Airway epithelial cell (primary cell): ENCODE measurements around the gene CRPPA. TPM values are rescaled to one million over a fixed set of nuclear protein-coding genes. Genes with fewer than 3 reads are reported as not detected.

Source experiments
- total RNA-seq: library from RNA; depleted of rRNA; stranded (reverse); fragments of >200 nt; gene quantifications from 2 replicates; pipeline ENCODE4 v1.2.3, GENCODE V29; 2015

Gene CRPPA
- 0.33 and 0.85 TPM in 2 replicates for total RNA-seq

DNA sequence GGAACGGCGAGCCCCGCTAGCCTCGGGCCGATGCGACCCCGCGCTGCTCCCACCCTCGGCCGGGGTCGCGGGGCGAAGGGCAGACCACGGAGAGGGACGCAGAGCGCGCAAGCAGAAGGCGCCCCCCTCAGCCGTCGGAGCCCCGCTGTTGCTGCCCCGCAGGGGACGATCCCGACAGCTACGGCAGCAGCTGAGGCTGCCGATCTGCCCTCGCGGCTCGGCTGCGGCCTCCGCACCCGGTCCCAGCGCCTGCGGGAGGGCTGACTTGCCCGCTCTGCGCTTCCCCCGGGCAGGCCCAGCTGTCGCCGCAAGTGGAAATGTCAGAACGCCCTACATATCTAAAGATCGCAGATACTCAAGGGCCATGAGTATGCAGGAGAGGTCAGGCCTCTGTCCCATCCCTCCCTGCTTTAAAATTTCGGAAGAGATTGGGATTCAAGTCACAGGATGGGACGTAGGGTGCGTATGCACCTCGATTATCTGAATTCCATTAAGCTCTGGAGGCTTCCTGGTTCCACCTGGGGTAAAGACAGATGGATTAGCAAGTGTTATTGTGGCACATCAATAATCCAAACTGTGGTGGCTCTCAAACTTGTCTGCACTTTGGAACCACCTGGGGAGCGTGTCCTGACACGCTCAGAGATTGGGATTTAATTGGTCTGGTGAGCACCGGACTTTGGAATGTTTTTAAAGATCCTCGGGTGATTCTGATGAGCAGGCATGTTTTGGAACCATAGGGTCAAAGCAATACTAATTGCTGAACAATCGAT lies at the start of gene CRPPA:
Gene CRPPA (minus strand): TSS at position 206 of the 770 bp plus-strand sequence. CDS start 216 bp downstream, outside the sequence.

DNA sequence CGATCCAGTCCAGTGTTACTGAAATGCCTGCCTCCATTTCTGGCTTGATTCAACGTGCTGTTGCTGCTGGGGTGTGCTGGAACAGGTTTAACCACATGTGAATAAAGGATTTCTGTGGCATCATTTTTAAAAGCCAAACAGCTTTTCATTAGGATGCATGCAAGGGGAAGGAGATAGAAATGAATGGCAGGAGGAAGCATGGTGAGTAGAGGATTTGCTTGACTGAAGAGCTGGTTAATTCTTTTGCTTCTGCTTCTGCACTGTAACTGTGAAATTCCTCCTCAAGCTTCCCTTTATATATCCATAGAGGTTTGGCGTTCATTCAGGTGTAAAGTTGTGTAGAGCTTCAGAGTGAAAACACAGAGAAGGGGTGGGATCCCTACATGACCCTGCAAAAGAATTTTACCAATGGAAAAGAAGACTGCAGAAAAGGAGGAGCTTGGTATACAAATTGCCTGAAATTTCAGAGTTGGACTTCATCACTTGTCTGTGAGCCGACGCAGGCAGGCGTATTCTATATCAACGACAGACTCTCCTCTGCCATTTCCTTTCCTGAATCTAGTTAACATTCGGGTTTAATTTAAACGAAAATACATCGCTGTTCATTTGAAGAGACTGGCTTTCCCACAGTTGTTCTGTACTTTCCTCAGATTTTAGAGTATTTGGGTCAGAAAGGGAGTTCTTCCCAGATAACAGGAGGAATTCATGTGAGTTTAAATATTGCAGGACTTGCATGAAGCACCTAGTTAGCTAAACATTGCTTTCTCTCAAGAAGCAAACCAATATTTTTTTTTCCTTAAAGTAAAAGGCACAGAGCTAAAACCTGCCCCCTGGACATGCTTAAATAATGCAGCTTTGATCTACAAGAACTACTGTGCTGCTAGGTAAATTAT lies 44.4 kb upstream of the CRPPA start, which contains the start of gene SOSTDC1:
Gene SOSTDC1 (minus strand): TSS at position 270 of the 893 bp plus-strand sequence. CDS start 70 bp downstream, at position 200.

Other genes starting within 250 kb of the CRPPA start
- 1.1 and 2.1 TPM in 2 replicates for gene SOSTDC1, start 44.2 kb upstream of the CRPPA start, total RNA-seq
- gene LRRC72, start 105.3 kb upstream of the CRPPA start, total RNA-seq: not detected in 2 replicates
- 6.7 and 9.9 TPM in 2 replicates for gene ANKMY2, start 224.2 kb upstream of the CRPPA start, total RNA-seq
- gene BZW2, start 224.6 kb upstream of the CRPPA start, total RNA-seq: 132 and 142 TPM in 2 replicates